CD4-positive, alpha-beta memory T cell (primary cell): ENCODE data around the gene WNT1. TPM values are rescaled to one million over a fixed set of nuclear protein-coding genes. Genes with fewer than 3 reads are reported as not detected.
A peak's percentile ranks its signal among the peaks of the same experiment; 100 is the strongest.

ENCODE experiments used
- CTCF ChIA-PET: fragments of 350-600 bp; sonication (Branson Sonifier 250); formaldehyde crosslinking; loops from one replicate; lab custom pipeline; 2021; ENCODE audit warnings: inconsistent platforms; ENCODE audit not compliant: partially characterized antibody; lab: Charles Lee
- POLR2A ChIA-PET: fragments of 350-600 bp; sonication (Branson Sonifier 250); formaldehyde crosslinking; loops from one replicate; lab custom pipeline; 2021; ENCODE audit not compliant: partially characterized antibody; lab: Charles Lee
- DNase-seq, 5 donors: peaks; one replicate each; pipeline versions ENCODE4 v3.0.0 to v3.0.0-alpha.2; 2020 to 2022; ENCODE audit warnings: mixed read lengths in 1 of 5
- H3K27ac ChIP-seq: one replicate; pipeline ENCODE4 v1.7.0; 2013; ENCODE audit warnings: low read depth, low read length
- H3K27me3 ChIP-seq: 2 replicates; pipeline ENCODE4 v1.7.0; 2013; ENCODE audit warnings: mild to moderate bottlenecking, low read length, moderate library complexity; ENCODE audit not compliant: insufficient read depth
- H3K36me3 ChIP-seq: 2 replicates; pipeline ENCODE4 v1.7.0; 2013; ENCODE audit warnings: mild to moderate bottlenecking, low read length, moderate library complexity; ENCODE audit not compliant: insufficient read depth
- H3K4me1 ChIP-seq: 2 replicates; pipeline ENCODE4 v1.7.0; 2013; ENCODE audit warnings: mild to moderate bottlenecking, low read length, moderate library complexity; ENCODE audit not compliant: insufficient read depth
- H3K4me3 ChIP-seq, 2 donors: one replicate each; pipeline ENCODE4 v1.7.0; 2013; ENCODE audit warnings: low read length in 2 of 2, mild to moderate bottlenecking in 1 of 2
- H3K9me3 ChIP-seq, 2 donors: one replicate each; pipeline ENCODE4 v1.7.0; 2013; ENCODE audit warnings: low read length in 2 of 2, control low read depth in 1 of 2; ENCODE audit not compliant: control insufficient read depth in 1 of 2
- H3K27ac Mint-ChIP-seq, 7 donors: one replicate each; pipeline ENCODE4 v1.8.0; 2020 to 2021; ENCODE audit warnings: mixed read lengths in 7 of 7, mild to moderate bottlenecking in 6 of 7, inconsistent platforms in 3 of 7, moderate library complexity in 3 of 7
- H3K27me3 Mint-ChIP-seq, 2 donors: one replicate each; pipeline ENCODE4 v1.8.0; 2020 to 2021; ENCODE audit warnings: mixed read lengths in 2 of 2
- H3K36me3 Mint-ChIP-seq, 2 donors: one replicate each; pipeline ENCODE4 v1.8.0; 2020 to 2021; ENCODE audit warnings: mixed read lengths in 2 of 2, inconsistent platforms in 1 of 2, mild to moderate bottlenecking in 1 of 2
- H3K4me1 Mint-ChIP-seq, 4 donors: one replicate each; pipeline ENCODE4 v1.8.0; 2020 to 2021; ENCODE audit warnings: mixed read lengths in 4 of 4, mild to moderate bottlenecking in 1 of 4
- H3K4me3 Mint-ChIP-seq, 8 donors: one replicate each; pipeline ENCODE4 v1.8.0; 2020 to 2021; ENCODE audit warnings: mixed read lengths in 8 of 8, mild to moderate bottlenecking in 7 of 8, moderate library complexity in 6 of 8, inconsistent platforms in 3 of 8
- H3K9me3 Mint-ChIP-seq, 8 donors: one replicate each; pipeline ENCODE4 v1.8.0; 2020 to 2021; ENCODE audit warnings: mixed read lengths in 8 of 8, mild to moderate bottlenecking in 5 of 8, inconsistent platforms in 3 of 8, moderate library complexity in 1 of 8
- intact Hi-C: fragments of 100-400 bp; cut with micrococcal nuclease; formaldehyde crosslinking; loops from one replicate; pipeline ENCODE4 v1.15.1; 2023
- polyA plus RNA-seq, 2 donors: library from polyadenylated mRNA; unstranded; fragments of 300-500 nt; fragmentation: Illumina TruSeq; gene quantifications; one replicate each; pipeline ENCODE4 v1.2.3, GENCODE V29; 2021
- total RNA-seq, 2 experiments: library from RNA; stranded (reverse); gene quantifications; one replicate each; pipeline ENCODE4 v1.2.3, GENCODE V29; 2021

Gene WNT1
- total and polyA plus RNA-seq, 4 experiments from 2014 or later, result 0.55 to 2.8 (median 1.4) TPM

DNA sequence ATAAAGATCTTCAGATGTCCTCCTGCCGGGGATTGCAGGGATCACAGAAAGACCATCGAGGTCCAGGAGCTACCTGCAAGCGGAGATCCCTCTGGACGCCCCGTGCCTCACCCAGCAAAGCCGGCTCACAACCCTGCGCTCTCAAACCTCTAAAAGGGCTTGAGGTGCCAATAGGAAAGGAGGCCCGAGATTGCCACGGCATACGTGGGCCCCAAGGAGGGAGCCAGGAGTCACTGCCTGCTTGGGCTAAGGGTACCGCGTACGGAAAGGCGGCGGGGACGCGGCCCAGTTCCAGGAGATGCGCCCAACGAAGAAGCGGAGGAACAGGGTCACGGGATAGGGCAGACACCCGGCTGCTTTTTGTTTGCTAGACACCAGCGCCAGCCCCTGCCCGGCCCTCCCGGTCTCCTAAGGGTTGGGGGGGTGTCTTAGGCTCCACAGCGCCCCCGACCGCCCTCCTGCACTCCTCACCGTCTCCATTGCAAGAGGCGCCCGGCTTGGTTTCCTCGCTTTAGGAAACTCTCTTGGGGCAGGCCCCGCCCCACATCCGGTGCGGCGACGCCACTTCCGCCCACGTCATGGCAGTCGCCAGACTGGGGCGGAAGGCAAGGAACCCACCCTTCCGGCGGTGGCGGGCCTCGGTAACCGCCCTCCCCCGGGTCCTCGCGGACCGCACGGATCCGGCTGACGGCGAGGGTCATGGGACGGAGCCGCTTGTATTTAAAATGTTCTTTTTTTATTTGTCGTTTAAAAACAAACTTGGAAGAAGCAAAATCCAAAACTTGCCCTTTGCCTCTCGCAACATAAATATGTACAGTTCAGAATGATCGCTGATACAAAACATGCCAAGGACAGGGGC is 40.4 kb downstream of the WNT1 start, which contains the start of gene PRKAG1:
Gene PRKAG1 (minus strand): TSS at position 516 of the 859 bp plus-strand sequence. CDS start 36 bp downstream, at position 480.
- Mint-ChIP-seq H3K27ac (peak within 1 kb of the TSS; percentile 95 to 100 (median 99)), H3K9me3 (no peaks in the 10 kb centered on the region), H3K4me3 (peak within 1 kb of the TSS; percentile 87 to 99 (median 94)), H3K27me3 (no peaks in the 10 kb centered on the region), H3K4me1 (peaks cover 18 to 51% (median 37%) of the 10 kb centered on the region in 4 donors), H3K36me3 (peaks cover 27 to 51% of the 10 kb centered on the region in 2 donors)
- H3K4me1 ChIP-seq, result peaks cover 24% of the 10 kb centered on the region
- intact Hi-C loops, result loop anchor here (1.0 to 2.0 kb wide), 6 partner anchors 21 to 171 kb away; partner anchors contain the start of genes DDX23, FKBP11 and TUBA1A
- no peaks in the 10 kb centered on the region for H3K9me3 ChIP-seq
- no peaks in the 10 kb centered on the region for H3K27me3 ChIP-seq
- CTCF ChIA-PET, result interaction anchor here (0.9 to 6.3 kb wide), 9 partner anchors 18 to 166 kb away, joined by 3 to 67 read pairs (median 5); partner anchors contain the start of genes DDN, DDX23 and WNT1
- peak; percentile 97 to 98 (median 98) for DNase-seq
- peak within 1 kb of the TSS; percentile 94 to 96 for H3K4me3 ChIP-seq
- peak within 1 kb of the TSS; percentile 95 for H3K27ac ChIP-seq
- POLR2A ChIA-PET, result interaction anchor here (0.7 to 2.0 kb wide), 18 partner anchors 15 to 723 kb away, joined by 3 to 10 read pairs (median 4); partner anchors contain the start of genes FKBP11, KMT2D, RND1 and TMBIM6
- H3K36me3 ChIP-seq, result peaks cover 13% of the 10 kb centered on the region

DNA sequence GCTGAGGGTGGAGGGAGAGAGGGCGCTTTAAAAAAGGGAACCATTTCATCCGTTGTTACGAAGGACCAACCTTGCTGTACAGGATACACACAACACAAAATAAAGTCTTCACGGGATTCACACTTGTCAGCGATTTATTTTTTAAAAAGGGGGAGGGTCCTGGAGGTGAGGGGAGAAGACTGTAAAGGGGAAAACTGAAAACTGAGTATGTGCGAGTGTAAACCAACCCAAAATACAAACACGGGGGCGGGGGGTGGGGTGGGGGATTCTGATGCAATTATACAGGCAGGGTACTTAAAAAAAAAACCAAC is 41.0 kb downstream of the WNT1 start:
- Mint-ChIP-seq H3K4me3 (peak overlapping the region; percentile 87 to 99 (median 94)), H3K27ac (peak overlapping the region; percentile 95 to 100 (median 99)), H3K36me3 (peaks cover 27 to 51% of the 10 kb centered on the region in 2 donors), H3K4me1 (peaks cover 18 to 51% (median 37%) of the 10 kb centered on the region in 4 donors), H3K9me3 (no peaks in the 10 kb centered on the region), H3K27me3 (no peaks in the 10 kb centered on the region)
- Histone ChIP-seq H3K27me3 (no peaks in the 10 kb centered on the region), H3K4me3 (peak overlapping the region; percentile 31 to 94), H3K4me1 (peaks cover 24% of the 10 kb centered on the region), H3K36me3 (peaks cover 13% of the 10 kb centered on the region), H3K9me3 (no peaks in the 10 kb centered on the region), H3K27ac (peak overlapping the region; percentile 95)
- ChIA-PET POLR2A (interaction anchor here (0.7 to 1.9 kb wide), 7 partner anchors 14 to 112 kb away, joined by 3 to 10 read pairs (median 5); partner anchors contain the start of genes ARF3 and TUBA1B), CTCF (interaction anchor here (0.8 to 2.3 kb wide), 13 partner anchors 11 to 167 kb away, joined by 3 to 25 read pairs (median 5); partner anchors contain the start of genes DDX23 and WNT1)
- DNase-seq, result no peak
- intact Hi-C loops, result loop anchor here (2.0 kb wide), 1 partner anchor 38 kb away; no protein-coding TSS in a partner anchor

DNA sequence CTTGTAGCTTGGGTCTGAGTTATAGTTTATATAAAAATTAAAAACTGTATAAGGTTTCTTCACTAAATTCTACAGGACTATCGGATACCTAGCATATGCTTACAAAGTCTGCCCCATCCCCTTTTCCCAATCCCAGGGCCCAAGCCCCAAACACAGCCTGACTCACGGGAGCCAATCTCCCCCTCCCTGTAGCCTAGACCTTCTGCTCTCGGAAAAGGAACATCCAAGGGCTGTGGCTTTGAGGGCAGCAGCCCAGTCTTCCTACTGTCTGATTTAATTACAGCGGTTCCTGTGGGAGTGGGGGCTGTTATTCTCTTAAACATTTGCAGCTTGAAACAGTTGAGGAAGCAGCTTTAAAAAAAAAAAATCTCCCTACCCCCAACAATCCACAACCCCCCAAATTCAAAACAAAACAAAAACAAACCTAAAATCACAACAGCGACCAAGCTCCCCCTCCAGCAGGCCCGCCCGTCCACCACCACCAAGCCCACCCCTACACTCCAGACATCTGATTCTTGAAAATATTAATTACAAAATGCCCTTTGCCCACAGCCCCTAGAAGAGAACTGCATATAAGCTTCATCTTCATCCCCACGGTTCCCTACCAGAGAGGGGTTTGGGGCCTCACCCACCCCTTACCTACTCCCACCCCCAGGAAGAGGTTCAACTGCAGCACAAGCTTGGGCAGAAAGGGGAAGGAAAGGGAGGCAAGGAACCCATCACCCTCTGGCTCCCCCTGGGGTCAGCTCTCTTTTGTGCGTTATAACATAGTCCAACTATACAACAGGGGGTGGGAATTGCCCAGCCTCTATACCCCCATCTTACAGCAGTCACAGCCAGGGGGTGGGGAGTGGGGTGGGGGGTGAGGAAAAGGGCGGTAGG is 41.6 kb downstream of the WNT1 start:
- H3K4me1 ChIP-seq, result peaks cover 24% of the 10 kb centered on the region
- H3K36me3 Mint-ChIP-seq, result peaks cover 28 to 56% of the 10 kb centered on the region in 2 donors
- intact Hi-C loops, result loop anchor here (2.0 kb wide), 1 partner anchor 37 kb away; no protein-coding TSS in a partner anchor
- H3K27ac ChIP-seq, result peak overlapping the region; percentile 95
- H3K27me3 Mint-ChIP-seq, result no peaks in the 10 kb centered on the region
- ChIA-PET CTCF (interaction anchor here (0.6 to 2.3 kb wide), 16 partner anchors 10 to 167 kb away, joined by 3 to 25 read pairs (median 5); partner anchors contain the start of genes DDX23 and WNT1), POLR2A (interaction anchor here (0.7 to 1.9 kb wide), 11 partner anchors 10 to 111 kb away, joined by 3 to 10 read pairs (median 4); partner anchors contain the start of genes ARF3 and TUBA1B)
- peak in 2 of 5 donors; percentile 30 to 39 for DNase-seq
- peaks cover 18% of the 10 kb centered on the region for H3K36me3 ChIP-seq
- no peaks in the 10 kb centered on the region for H3K9me3 Mint-ChIP-seq
- H3K27ac Mint-ChIP-seq, result peak overlapping the region; percentile 95 to 100 (median 99)
- H3K4me1 Mint-ChIP-seq, result peaks cover 18 to 49% (median 33%) of the 10 kb centered on the region in 4 donors
- H3K4me3 ChIP-seq, result no peak overlapping the region
- no peaks in the 10 kb centered on the region for H3K27me3 ChIP-seq
- H3K4me3 Mint-ChIP-seq, result peak overlapping the region; percentile 49 to 99 (median 94)
- no peaks in the 10 kb centered on the region for H3K9me3 ChIP-seq

DNA sequence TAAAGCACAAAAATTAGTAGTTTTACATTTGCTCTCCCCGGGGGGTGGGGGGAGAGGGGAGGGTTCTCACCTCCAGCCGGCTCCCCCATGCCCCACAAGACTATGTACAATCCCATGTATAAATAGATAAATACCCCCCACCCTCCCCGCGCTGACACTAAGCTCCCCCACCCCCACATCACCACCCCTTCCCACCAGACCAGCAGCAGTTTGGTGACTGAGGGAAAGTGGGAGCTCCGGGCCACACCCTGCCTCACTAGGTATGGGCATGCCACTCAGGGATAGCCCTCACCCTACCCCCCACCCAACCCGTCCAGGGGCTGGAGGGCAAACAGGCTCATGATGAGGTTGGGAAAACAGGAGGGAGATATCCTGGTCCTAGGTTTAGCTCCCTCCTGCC is 42.3 kb downstream of the WNT1 start:
- DNase-seq, result no peak
- H3K27ac Mint-ChIP-seq, result peak overlapping the region; percentile 25 to 92 (median 80)
- Histone ChIP-seq H3K4me1 (peaks cover 24% of the 10 kb centered on the region), H3K27ac (no peak overlapping the region), H3K36me3 (peaks cover 26% of the 10 kb centered on the region), H3K4me3 (no peak overlapping the region), H3K9me3 (no peaks in the 10 kb centered on the region), H3K27me3 (no peaks in the 10 kb centered on the region)
- CTCF ChIA-PET, result interaction anchor here (1.1 to 2.3 kb wide), 11 partner anchors 9 to 168 kb away, joined by 4 to 25 read pairs (median 5); partner anchors contain the start of genes DDX23 and WNT1
- H3K4me1 Mint-ChIP-seq, result peaks cover 16 to 42% (median 29%) of the 10 kb centered on the region in 4 donors
- H3K36me3 Mint-ChIP-seq, result peaks cover 26 to 63% of the 10 kb centered on the region in 2 donors
- POLR2A ChIA-PET, result interaction anchor here (0.8 to 1.9 kb wide), 10 partner anchors 10 to 111 kb away, joined by 3 to 10 read pairs (median 4); partner anchors contain the start of genes ARF3 and TUBA1B
- no peaks in the 10 kb centered on the region for H3K27me3 Mint-ChIP-seq
- H3K4me3 Mint-ChIP-seq, result no peak overlapping the region
- intact Hi-C loops, result no loop called here
- no peaks in the 10 kb centered on the region for H3K9me3 Mint-ChIP-seq

DNA sequence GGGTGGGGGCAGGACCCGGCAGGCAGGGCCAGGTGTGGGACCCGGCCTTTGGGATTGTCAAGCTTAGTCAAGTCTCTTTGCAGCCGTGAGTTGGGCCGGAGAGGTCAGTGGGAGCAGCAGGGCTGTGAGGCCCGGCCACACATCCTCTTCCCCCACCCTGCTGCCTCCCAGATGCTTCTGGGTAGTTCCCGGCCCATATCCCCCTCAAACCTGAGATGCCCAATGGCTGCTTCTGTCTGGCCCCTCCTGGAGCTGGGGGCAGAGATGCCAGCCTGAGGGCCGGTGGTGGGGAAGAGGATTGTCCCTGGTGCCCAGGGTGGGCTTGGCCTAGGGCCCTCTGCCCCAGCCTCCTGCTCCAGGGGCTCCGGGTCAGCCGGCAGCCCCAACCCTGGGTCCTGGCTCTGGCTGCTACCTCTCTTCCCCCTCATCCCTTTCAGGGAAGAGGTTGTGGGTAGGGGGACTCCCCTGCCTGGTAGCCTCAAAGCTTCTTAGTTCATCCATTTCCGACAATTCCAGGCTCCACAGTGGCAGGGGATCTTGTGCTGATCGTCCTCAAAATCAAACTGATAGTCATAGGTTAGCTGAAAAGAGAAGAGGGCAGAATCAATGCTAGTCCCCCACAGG is 43.3 kb downstream of the WNT1 start:
- Mint-ChIP-seq H3K27me3 (no peaks in the 10 kb centered on the region), H3K9me3 (no peaks in the 10 kb centered on the region), H3K4me3 (no peak overlapping the region), H3K36me3 (peaks cover 30 to 69% of the 10 kb centered on the region in 2 donors), H3K4me1 (peaks cover 16 to 35% (median 24%) of the 10 kb centered on the region in 4 donors), H3K27ac (peak overlapping the region; percentile 69 to 94 (median 86))
- Histone ChIP-seq H3K4me1 (peaks cover 24% of the 10 kb centered on the region), H3K27me3 (no peaks in the 10 kb centered on the region), H3K27ac (no peak overlapping the region), H3K9me3 (no peaks in the 10 kb centered on the region), H3K36me3 (peaks cover 36% of the 10 kb centered on the region), H3K4me3 (no peak overlapping the region)
- intact Hi-C loops, result no loop called here
- ChIA-PET POLR2A (interaction anchor here (1.0 to 1.9 kb wide), 4 partner anchors 9 to 64 kb away, joined by 3 to 9 read pairs (median 4); partner anchors contain the start of gene ARF3), CTCF (interaction anchor here (1.5 to 2.2 kb wide), 2 partner anchors 16 to 33 kb away, joined by 3 to 8 read pairs; no protein-coding TSS in a partner anchor)
- DNase-seq, result no peak
